IMR-90 (cell line): ENCODE results near the gene CIDEA. TPM values are rescaled to one million over a fixed set of nuclear protein-coding genes. Genes with fewer than 3 reads are reported as not detected.

Source experiments
- ATAC-seq: fragments of 200-7000 bp; cut with Tn5 transposase; 2 replicates; pipeline ENCODE4 v1.9.1; 2020; ENCODE audit warnings: low read depth, mild to moderate bottlenecking, moderate library complexity
- BruUV-seq: library from RNA; stranded (reverse); fragments of 400-500 nt; replicated peaks from 2 replicates; lab custom pipeline; 2021; lab: Mats Ljungman, UMichigan
- CTCF ChIA-PET: fragments of 300-600 bp; formaldehyde crosslinking; extraction: SDS; loops from one replicate; lab custom pipeline; 2021; ENCODE audit warnings: antibody characterized with exemption; lab: Yijun Ruan, JAX
- POLR2A ChIA-PET: fragments of 300-600 bp; sonication (Branson Sonifier 250); formaldehyde crosslinking; loops from one replicate; lab custom pipeline; 2022; ENCODE audit warnings: antibody characterized with exemption; ENCODE audit not compliant: unreplicated experiment; lab: Charles Lee
- DNase-seq: peaks from one replicate; pipeline ENCODE4 v3.0.0; 2013
- H2AFZ ChIP-seq: replicated peaks from 2 replicates; pipeline ENCODE3; 2013; ENCODE audit warnings: low read length, mild to moderate bottlenecking; ENCODE audit not compliant: poor library complexity
- H2AK5ac ChIP-seq: 2 replicates; pipeline ENCODE4 v1.6.1; 2013; ENCODE audit warnings: low read depth, low read length, inconsistent platforms
- H2AK9ac ChIP-seq: replicated peaks from 2 replicates; pipeline ENCODE3; 2013; ENCODE audit warnings: mild to moderate bottlenecking, low read depth, low read length, moderate library complexity; ENCODE audit not compliant: poor library complexity
- H2BK120ac ChIP-seq: 2 replicates; pipeline ENCODE4 v1.6.1; 2013; ENCODE audit warnings: low read depth, low read length, inconsistent platforms
- H2BK15ac ChIP-seq: 3 replicates; pipeline ENCODE4 v1.6.1; 2013; ENCODE audit warnings: low read depth, low read length, inconsistent platforms
- H2BK20ac ChIP-seq: 2 replicates; pipeline ENCODE4 v1.6.1; 2013; ENCODE audit warnings: low read depth, mild to moderate bottlenecking, inconsistent platforms, low read length, moderate library complexity
- H2BK5ac ChIP-seq: 2 replicates; pipeline ENCODE4 v1.6.1; 2013; ENCODE audit warnings: mild to moderate bottlenecking, low read depth, low read length, inconsistent platforms; ENCODE audit not compliant: poor library complexity, severe bottlenecking
- H3K14ac ChIP-seq: replicated peaks from 2 replicates; pipeline ENCODE4 v1.6.1; 2013; ENCODE audit warnings: low read depth, low read length, inconsistent platforms
- H3K18ac ChIP-seq: 2 replicates; pipeline ENCODE4 v1.6.1; 2013; ENCODE audit warnings: low read depth, low read length, control low read depth
- H3K23ac ChIP-seq: 2 replicates; pipeline ENCODE4 v1.6.1; 2013; ENCODE audit warnings: low read depth, low read length, inconsistent platforms
- H3K27ac ChIP-seq: 2 replicates; pipeline ENCODE4 v1.5.1; 2013; ENCODE audit warnings: mild to moderate bottlenecking, control low read depth, low read length; ENCODE audit not compliant: insufficient read depth
- H3K27me3 ChIP-seq: 2 replicates; pipeline ENCODE4 v1.6.1; 2013; ENCODE audit warnings: low read length; ENCODE audit not compliant: control insufficient read depth, insufficient read depth
- H3K36me3 ChIP-seq: 2 replicates; pipeline ENCODE4 v1.6.1; 2013; ENCODE audit warnings: low read length, mixed read lengths; ENCODE audit not compliant: control insufficient read depth, insufficient read depth
- H3K4ac ChIP-seq: 2 replicates; pipeline ENCODE4 v1.6.1; 2013; ENCODE audit warnings: low read depth, low read length, inconsistent platforms
- H3K4me1 ChIP-seq: 2 replicates; pipeline ENCODE4 v1.6.1; 2013; ENCODE audit warnings: low read length, mixed read lengths; ENCODE audit not compliant: control insufficient read depth, insufficient read depth
- H3K4me2 ChIP-seq: 2 replicates; pipeline ENCODE4 v1.6.1; 2013; ENCODE audit warnings: low read depth, mild to moderate bottlenecking, control low read depth, low read length, moderate library complexity
- H3K4me3 ChIP-seq: 2 replicates; pipeline ENCODE4 v1.5.1; 2013; ENCODE audit warnings: low read depth, mild to moderate bottlenecking, control low read depth, low read length, moderate library complexity; ENCODE audit not compliant: insufficient read depth
- H3K56ac ChIP-seq: 2 replicates; pipeline ENCODE4 v1.6.1; 2013; ENCODE audit warnings: low read length, inconsistent platforms; ENCODE audit not compliant: insufficient read depth; ENCODE audit errors: extremely low read depth
- H3K79me1 ChIP-seq, 2 experiments: 2 replicates each; pipeline ENCODE4 v1.6.1; 2013; ENCODE audit warnings: low read length in 2 of 2, inconsistent platforms in 1 of 2, low read depth in 1 of 2
- H3K9ac ChIP-seq: 2 replicates; pipeline ENCODE4 v1.6.1; 2013; ENCODE audit warnings: low read depth, low read length, control low read depth
- H3K9me1 ChIP-seq: 2 replicates; pipeline ENCODE4 v1.6.1; 2013; ENCODE audit warnings: low read length, inconsistent platforms; ENCODE audit not compliant: insufficient read depth
- H3K9me3 ChIP-seq: 2 replicates; pipeline ENCODE4 v1.6.1; 2013; ENCODE audit warnings: low read length; ENCODE audit not compliant: control insufficient read depth, insufficient read depth
- H4K20me1 ChIP-seq: 2 replicates; pipeline ENCODE4 v1.6.1; 2013; ENCODE audit warnings: low read length, inconsistent platforms; ENCODE audit not compliant: insufficient read depth
- H4K5ac ChIP-seq: 2 replicates; pipeline ENCODE4 v1.6.1; 2013; ENCODE audit warnings: mild to moderate bottlenecking, low read depth, low read length, control low read depth
- H4K8ac ChIP-seq, 2 experiments: 2 replicates each; pipeline ENCODE4 v1.6.1; 2013; ENCODE audit warnings: low read depth in 2 of 2, low read length in 2 of 2, control low read depth in 1 of 2, inconsistent platforms in 1 of 2
- H4K91ac ChIP-seq: 2 replicates; pipeline ENCODE4 v1.6.1; 2013; ENCODE audit warnings: low read depth, low read length, inconsistent platforms; ENCODE audit not compliant: insufficient read depth
- BHLHE40 ChIP-seq: fragments of 150-350 bp; IDR thresholded peaks from 2 replicates; pipeline ENCODE4 v1.6.1; 2016; ENCODE audit warnings: mild to moderate bottlenecking, low read depth, low read length
- CEBPB ChIP-seq: IDR thresholded peaks from 2 replicates; pipeline ENCODE4 v1.6.1; 2012; ENCODE audit warnings: low read depth, low read length, improper control_type of control experiment
- CHD1 ChIP-seq: IDR thresholded peaks from 2 replicates; pipeline ENCODE4 v1.6.1; 2012; ENCODE audit warnings: low read depth, low read length, improper control_type of control experiment
- CTCF ChIP-seq: conservative IDR thresholded peaks from 2 replicates; pipeline ENCODE4 v1.5.1; 2012; ENCODE audit warnings: mild to moderate bottlenecking, low read depth, low read length, improper control_type of control experiment
- ELK1 ChIP-seq: fragments of 150-350 bp; IDR thresholded peaks from 2 replicates; pipeline ENCODE4 v1.6.1; 2016; ENCODE audit warnings: low read depth, mild to moderate bottlenecking, low read length, moderate library complexity, borderline replicate concordance
- FOS ChIP-seq: fragments of 150-350 bp; IDR thresholded peaks from 2 replicates; pipeline ENCODE4 v1.6.1; 2016; ENCODE audit warnings: low read depth, low read length
- MAFK ChIP-seq: IDR thresholded peaks from 2 replicates; pipeline ENCODE4 v1.6.1; 2012; ENCODE audit warnings: low read depth, low read length, improper control_type of control experiment
- MXI1 ChIP-seq: IDR thresholded peaks from 2 replicates; pipeline ENCODE4 v1.6.1; 2012; ENCODE audit warnings: low read depth, mild to moderate bottlenecking, low read length, moderate library complexity, borderline replicate concordance
- NFE2L2 ChIP-seq: fragments of 150-350 bp; IDR thresholded peaks from 2 replicates; pipeline ENCODE4 v1.6.1; 2016; ENCODE audit warnings: low read depth, mild to moderate bottlenecking, low read length
- POLR2A ChIP-seq: IDR thresholded peaks from 2 replicates; pipeline ENCODE4 v1.6.1; 2012; ENCODE audit warnings: mild to moderate bottlenecking, low read depth, low read length
- RAD21 ChIP-seq: IDR thresholded peaks from 2 replicates; pipeline ENCODE4 v1.6.1; 2012; ENCODE audit warnings: low read length, improper control_type of control experiment
- RCOR1 ChIP-seq: IDR thresholded peaks from 2 replicates; pipeline ENCODE4 v1.6.1; 2012; ENCODE audit warnings: mild to moderate bottlenecking, low read length, improper control_type of control experiment; ENCODE audit not compliant: insufficient replicate concordance
- RFX5 ChIP-seq: IDR thresholded peaks from 2 replicates; pipeline ENCODE4 v1.8.0; 2012; ENCODE audit warnings: low read depth, mild to moderate bottlenecking, low read length, moderate library complexity
- SMC3 ChIP-seq: fragments of 150-350 bp; IDR thresholded peaks from 2 replicates; pipeline ENCODE4 v1.6.1; 2016; ENCODE audit warnings: low read depth, mild to moderate bottlenecking, antibody characterized with exemption, low read length, moderate library complexity
- USF2 ChIP-seq: fragments of 150-350 bp; IDR thresholded peaks from 2 replicates; pipeline ENCODE4 v1.6.1; 2017; ENCODE audit warnings: mild to moderate bottlenecking, antibody characterized with exemption, low read length, low read depth
- WGBS, 2 experiments: methylation state at CpG; one replicate each; pipeline versions ENCODE4 v1.1.5 to v1.1.7; 2013; ENCODE audit warnings: missing lambda C conversion rate in 2 of 2; ENCODE audit not compliant: insufficient read length in 1 of 2; ENCODE audit errors: extremely low coverage in 2 of 2; 5-methylcytosine and 5-hydroxymethylcytosine counted together
- dilution Hi-C: fragments of 300-500 bp; cut with HindIII; formaldehyde crosslinking; loops from one replicate; pipeline ENCODE4 v1.14.3; 2018; ENCODE audit warnings: low sequenced_read_pairs; ENCODE audit not compliant: unreplicated experiment
- in situ Hi-C: fragments of 300-500 bp; cut with MboI; formaldehyde crosslinking; loops from 3 replicates; pipeline ENCODE4 v1.14.3; 2019; ENCODE audit warnings: low sequenced_read_pairs, inconsistent platforms, mixed read lengths
- intact Hi-C: fragments of 100-400 bp; cut with micrococcal nuclease; formaldehyde crosslinking; loops from 2 replicates; pipeline ENCODE4 v1.10.0; 2022
- polyA plus RNA-seq, 3 experiments: library from polyadenylated mRNA; depleted of rRNA; stranded (reverse); fragments of >200 nt; gene quantifications; 2 replicates each; pipeline ENCODE4 v1.2.3, GENCODE V29; 2012; ENCODE audit warnings: low replicate concordance in 1 of 3
- total RNA-seq: library from RNA; depleted of rRNA; stranded (reverse); fragments of >200 nt; gene quantifications from 2 replicates; pipeline ENCODE4 v1.2.3, GENCODE V29; 2012

The CIDEA gene
- total and polyA plus RNA-seq, 2 of the 4 experiments (the other 2 are of a cell fraction): not detected

GRCh38 chr18:12256951-12257350 lies 2.8 kb downstream of the CIDEA start:
- WGBS, 2 experiments: 28% methylated on average over 5 of the region's 6 CpGs; no CpG with 5 or more reads in 1 of the 2 experiments
- no peak overlapping the region for H2AFZ ChIP-seq
- no peak overlapping the region for H3K23ac ChIP-seq
- no peak overlapping the region for H2BK5ac ChIP-seq
- dilution Hi-C loops: no loop called here
- no peak overlapping the region for H3K56ac ChIP-seq
- H3K27ac ChIP-seq: no peak overlapping the region
- no peak overlapping the region for H2AK5ac ChIP-seq
- peaks cover 72% of the 10 kb centered on the region for H3K27me3 ChIP-seq
- no peaks in the 10 kb centered on the region for H3K79me1 ChIP-seq
- H3K4me1 ChIP-seq: peaks cover 3% of the 10 kb centered on the region; the same call in 1 of the 2 replicates
- H3K9me1 ChIP-seq: peaks cover 10% of the 10 kb centered on the region; the same call in 1 of the 2 replicates
- POLR2A ChIA-PET: interaction anchor here (1.0 kb wide), 1 partner anchor 22 kb away, joined by 3 read pairs; no protein-coding TSS in a partner anchor
- intact Hi-C loops: no loop called here
- CTCF ChIA-PET: interaction anchor here (0.6 kb wide), 1 partner anchor 774 kb away, joined by 4 read pairs; no protein-coding TSS in a partner anchor
- no peak overlapping the region for H4K91ac ChIP-seq
- H3K4me2 ChIP-seq: no peak overlapping the region
- H3K9ac ChIP-seq: no peak overlapping the region
- DNase-seq (no peak), ATAC-seq (no peak)
- no peak overlapping the region for H2BK20ac ChIP-seq
- H2BK15ac ChIP-seq: no peak overlapping the region
- no peaks in the 10 kb centered on the region; the same call in 1 of the 2 replicates for H4K20me1 ChIP-seq
- H4K8ac ChIP-seq: no peak overlapping the region
- H2BK120ac ChIP-seq: no peak overlapping the region
- H2AK9ac ChIP-seq: no peak overlapping the region
- no peak overlapping the region for H4K5ac ChIP-seq
- H3K14ac ChIP-seq: no peak overlapping the region
- BruUV-seq: no TSS peak
- H3K4me3 ChIP-seq: no peak overlapping the region
- H3K36me3 ChIP-seq: no peaks in the 10 kb centered on the region
- in situ Hi-C loops: no loop called here
- H3K9me3 ChIP-seq: no peaks in the 10 kb centered on the region
- no peak overlapping the region for H3K18ac ChIP-seq
- H3K4ac ChIP-seq: no peak overlapping the region
- TF ChIP-seq MAFK (no peak), SMC3 (no peak), RAD21 (no peak), CTCF (no peak), ELK1 (no peak), POLR2A (no peak), FOS (no peak), NFE2L2 (no peak), RCOR1 (no peak), BHLHE40 (no peak), RFX5 (no peak), USF2 (no peak), CHD1 (no peak), MXI1 (no peak), CEBPB (no peak)
